Hepatocyte (in vitro differentiated cells): ENCODE results near the gene RPN2.

Source experiments
- EZH2phosphoT487 ChIP-seq: fragments of 200-600 bp; sonication (generic); IDR thresholded peaks from one replicate; pipeline ENCODE4 v1.6.1; 2018; ENCODE audit warnings: antibody characterized with exemption, mild to moderate bottlenecking, low read depth, moderate library complexity; ENCODE audit not compliant: unreplicated experiment, severe bottlenecking
- TF ChIP-seq, protein P1 (sequence below): fragments of 200-600 bp; sonication (generic); IDR thresholded peaks from 2 replicates; pipeline ENCODE4 v1.5.1; 2016; ENCODE audit warnings: antibody characterized with exemption, mild to moderate bottlenecking; ENCODE audit not compliant: poor library complexity

DNA sequence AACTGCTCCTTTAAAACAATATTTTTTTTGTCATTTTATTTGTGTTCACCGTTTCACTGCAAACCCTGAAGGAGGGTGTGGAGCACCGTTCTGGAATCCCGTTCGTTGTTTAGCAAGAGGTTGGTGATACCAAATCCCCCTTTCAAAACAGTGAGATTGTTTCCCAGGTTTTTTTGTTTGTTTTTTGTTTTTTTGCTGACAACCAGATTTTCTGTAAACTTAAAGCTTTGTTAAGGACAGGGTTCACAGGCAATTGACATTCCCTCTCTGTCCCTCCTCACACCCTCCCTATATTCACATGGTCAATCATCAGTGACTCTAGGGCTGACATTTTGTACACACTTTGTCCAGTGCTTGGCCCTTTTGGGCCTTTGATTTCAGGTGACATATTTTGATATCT is 21.2 kb downstream of the RPN2 start:
- TF ChIP-seq EZH2phosphoT487, result no peak
- TF ChIP-seq, protein P1, sequence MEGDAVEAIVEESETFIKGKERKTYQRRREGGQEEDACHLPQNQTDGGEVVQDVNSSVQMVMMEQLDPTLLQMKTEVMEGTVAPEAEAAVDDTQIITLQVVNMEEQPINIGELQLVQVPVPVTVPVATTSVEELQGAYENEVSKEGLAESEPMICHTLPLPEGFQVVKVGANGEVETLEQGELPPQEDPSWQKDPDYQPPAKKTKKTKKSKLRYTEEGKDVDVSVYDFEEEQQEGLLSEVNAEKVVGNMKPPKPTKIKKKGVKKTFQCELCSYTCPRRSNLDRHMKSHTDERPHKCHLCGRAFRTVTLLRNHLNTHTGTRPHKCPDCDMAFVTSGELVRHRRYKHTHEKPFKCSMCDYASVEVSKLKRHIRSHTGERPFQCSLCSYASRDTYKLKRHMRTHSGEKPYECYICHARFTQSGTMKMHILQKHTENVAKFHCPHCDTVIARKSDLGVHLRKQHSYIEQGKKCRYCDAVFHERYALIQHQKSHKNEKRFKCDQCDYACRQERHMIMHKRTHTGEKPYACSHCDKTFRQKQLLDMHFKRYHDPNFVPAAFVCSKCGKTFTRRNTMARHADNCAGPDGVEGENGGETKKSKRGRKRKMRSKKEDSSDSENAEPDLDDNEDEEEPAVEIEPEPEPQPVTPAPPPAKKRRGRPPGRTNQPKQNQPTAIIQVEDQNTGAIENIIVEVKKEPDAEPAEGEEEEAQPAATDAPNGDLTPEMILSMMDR, result no peak
